Heart left ventricle (tissue), 16 donors: ENCODE results near the gene TAF1D. TPM values are rescaled to one million over a fixed set of nuclear protein-coding genes. Genes with fewer than 3 reads are reported as not detected.
"Not testable (repeated sequence)": the region's sequence is repeated elsewhere in the genome, so short reads cannot be mapped to it uniquely, and the experiment has no call there.

Experiments used
- ATAC-seq, 4 donors: fragments of 200-7000 bp; cut with Tn5 transposase; one replicate each; pipeline ENCODE4 v1.9.1; 2020 to 2022; ENCODE audit warnings: moderate library complexity in 4 of 4, mild to moderate bottlenecking in 3 of 4, moderate number of reproducible peaks in 1 of 4
- DNase-seq, 5 donors: peaks; one replicate each; pipeline ENCODE4 v3.0.0-alpha.2; 2020
- H3K27ac ChIP-seq, 12 donors: fragments of 200-600 bp; sonication (generic) in 4 of 12; one replicate each; pipeline versions ENCODE4 v1.5.0 to v1.8.0; 2016 to 2022; ENCODE audit warnings: mild to moderate bottlenecking in 2 of 12
- H3K27me3 ChIP-seq, 9 donors: fragments of 200-600 bp; sonication (generic) in 2 of 9; one replicate each; pipeline versions ENCODE4 v1.5.1 to v1.8.0; 2016 to 2022; ENCODE audit warnings: mild to moderate bottlenecking in 3 of 9
- H3K36me3 ChIP-seq, 9 donors: fragments of 200-600 bp; sonication (generic) in 2 of 9; one replicate each; pipeline versions ENCODE4 v1.5.0 to v1.8.0; 2018 to 2022; ENCODE audit warnings: mild to moderate bottlenecking in 2 of 9
- H3K4me1 ChIP-seq, 12 donors: fragments of 200-600 bp; sonication (generic) in 4 of 12; one replicate each; pipeline versions ENCODE4 v1.5.0 to v1.8.0; 2016 to 2022; ENCODE audit warnings: mild to moderate bottlenecking in 3 of 12
- H3K4me3 ChIP-seq, 12 donors: fragments of 200-600 bp; sonication (generic) in 4 of 12; one replicate each; pipeline versions ENCODE4 v1.5.0 to v1.8.0; 2017 to 2022; ENCODE audit warnings: mild to moderate bottlenecking in 9 of 12, moderate library complexity in 4 of 12
- H3K9me3 ChIP-seq, 12 donors: fragments of 200-600 bp; sonication (generic) in 4 of 12; one replicate each; pipeline versions ENCODE4 v1.5.0 to v1.8.0; 2016 to 2022; ENCODE audit warnings: mild to moderate bottlenecking in 1 of 12
- POLR2A ChIP-seq, 2 donors: fragments of 450-650 bp; IDR thresholded peaks; one replicate each; pipeline ENCODE4 v1.6.1; 2017; ENCODE audit warnings: antibody characterized with exemption in 2 of 2, mild to moderate bottlenecking in 2 of 2, moderate library complexity in 2 of 2
- WGBS, 4 donors: extraction: QIAGEN DNeasy Blood & Tissue Kit in 2 of 4; methylation state at CpG; one replicate each; pipeline versions ENCODE4 v1.1.5 to v1.1.7; 2013 to 2018; 5-methylcytosine and 5-hydroxymethylcytosine counted together
- intact Hi-C, 10 donors: fragments of 100-400 bp; cut with DNase I; formaldehyde crosslinking; loops; one replicate each; pipeline versions ENCODE4 v1.11.1 to v1.14.2; 2022
- polyA plus RNA-seq, 2 donors: library from polyadenylated mRNA; stranded (reverse); fragments of 200-250 nt; gene quantifications; one replicate each; pipeline ENCODE4 v1.2.3, GENCODE V29; 2013
- total RNA-seq, 9 donors: library from RNA; depleted of rRNA in 2 of 9; stranded (reverse); fragments of >200 nt in 2 of 9; fragmentation: NEBNext Ultra II Directional in 3 of 9; extraction: Animal tissue kit (Norgen Biotek cat#: 25700) in 3 of 9; gene quantifications; one replicate each; pipeline versions ENCODE4 v1.1.0 to v1.2.4, GENCODE V29; 2016 to 2023
- TF ChIP-seq, protein P1 (sequence below), 12 donors: fragments of 200-600 bp; sonication (generic) in 4 of 12; IDR thresholded peaks; one replicate each; pipeline versions ENCODE4 v1.5.0 to v1.8.0; 2018 to 2022; ENCODE audit warnings: antibody characterized with exemption in 12 of 12, mild to moderate bottlenecking in 5 of 12
- donor health status: ischemic (EF 13 %, LVEDD 7.1; RV severe dilation, severe dysfunction).
- donor health status: healthy with polysubstance abuse.
- donor health status: DM: no; HTN: yes; CAD: no.
- donor health status: DM: no; HTN: no; CAD: no.
- donor health status: ischemic (EF 25% LVEDD 6.9; RV normal size, moderate dysfunction).
- donor health status: ischemic (EF 25% LVEDD 5.7; RV mildly dilated, moderate dysfunction).
- donor health status: healthy.
- donor health status: DM: yes; HTN: yes; CAD: no.
- donor health status: ischemic (EF 35%, LVEDD 5.7; RV mildly dilated, moderate dysfunction).
- donor health status: nonischemic (EF 11% LVEDD 7.7; RV severe dilation, severe dysfunction).
- donor health status: DM: yes; HTN: yes; CAD: no.
- donor health status: PGD.
- donor health status: ischemic (EF 29% LVEDD 5.4; RV normal size, mild dysfunction).
- donor health status: nonischemic (EF 23%, LVEDD 6.1; RV moderate dilation, normal function).

The TAF1D gene
- total and polyA plus RNA-seq, 11 donors = 17.0 to 57.6 (median 36.8) TPM

DNA sequence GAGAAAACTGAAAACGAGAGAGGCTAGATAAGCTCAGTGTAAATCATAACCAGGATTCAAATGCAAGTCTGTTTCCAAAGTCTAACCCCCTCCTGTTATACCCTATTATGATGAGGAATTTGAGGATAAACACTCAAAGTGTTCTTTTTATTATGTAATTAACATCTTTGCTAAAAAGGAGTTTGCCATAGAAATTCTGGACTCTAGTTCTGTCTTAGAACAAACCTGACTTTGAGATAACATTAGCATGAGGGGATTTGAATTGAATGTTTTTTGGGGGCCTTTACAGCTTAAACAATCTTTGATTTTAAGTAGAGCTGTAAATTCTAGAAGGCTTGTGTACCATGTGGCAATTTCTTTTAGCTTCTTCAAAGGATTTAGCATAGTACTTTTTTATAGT, 9.7 kb upstream of the TAF1D start:
- DNase-seq (no peak), ATAC-seq (no peak)
- intact Hi-C loops = no loop called here
- TF ChIP-seq, protein P1, sequence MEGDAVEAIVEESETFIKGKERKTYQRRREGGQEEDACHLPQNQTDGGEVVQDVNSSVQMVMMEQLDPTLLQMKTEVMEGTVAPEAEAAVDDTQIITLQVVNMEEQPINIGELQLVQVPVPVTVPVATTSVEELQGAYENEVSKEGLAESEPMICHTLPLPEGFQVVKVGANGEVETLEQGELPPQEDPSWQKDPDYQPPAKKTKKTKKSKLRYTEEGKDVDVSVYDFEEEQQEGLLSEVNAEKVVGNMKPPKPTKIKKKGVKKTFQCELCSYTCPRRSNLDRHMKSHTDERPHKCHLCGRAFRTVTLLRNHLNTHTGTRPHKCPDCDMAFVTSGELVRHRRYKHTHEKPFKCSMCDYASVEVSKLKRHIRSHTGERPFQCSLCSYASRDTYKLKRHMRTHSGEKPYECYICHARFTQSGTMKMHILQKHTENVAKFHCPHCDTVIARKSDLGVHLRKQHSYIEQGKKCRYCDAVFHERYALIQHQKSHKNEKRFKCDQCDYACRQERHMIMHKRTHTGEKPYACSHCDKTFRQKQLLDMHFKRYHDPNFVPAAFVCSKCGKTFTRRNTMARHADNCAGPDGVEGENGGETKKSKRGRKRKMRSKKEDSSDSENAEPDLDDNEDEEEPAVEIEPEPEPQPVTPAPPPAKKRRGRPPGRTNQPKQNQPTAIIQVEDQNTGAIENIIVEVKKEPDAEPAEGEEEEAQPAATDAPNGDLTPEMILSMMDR (IDR thresholded peaks at IDR 0.05) = no peak
- no peak for TF ChIP-seq POLR2A (IDR thresholded peaks at IDR 0.05)
- no peaks in the 10 kb centered on the region for H3K9me3 ChIP-seq
- peaks cover 0 to 12% (median 4%) of the 10 kb centered on the region in 12 donors for H3K4me1 ChIP-seq
- H3K36me3 ChIP-seq = peaks cover 0 to 69% (median 34%) of the 10 kb centered on the region in 9 donors
- 78 to 94% (median 83%) methylated on average over 1 of the region's 1 CpG for WGBS, 4 donors
- no peak overlapping the region for H3K4me3 ChIP-seq
- no peaks in the 10 kb centered on the region for H3K27me3 ChIP-seq
- H3K27ac ChIP-seq = no peak overlapping the region

DNA sequence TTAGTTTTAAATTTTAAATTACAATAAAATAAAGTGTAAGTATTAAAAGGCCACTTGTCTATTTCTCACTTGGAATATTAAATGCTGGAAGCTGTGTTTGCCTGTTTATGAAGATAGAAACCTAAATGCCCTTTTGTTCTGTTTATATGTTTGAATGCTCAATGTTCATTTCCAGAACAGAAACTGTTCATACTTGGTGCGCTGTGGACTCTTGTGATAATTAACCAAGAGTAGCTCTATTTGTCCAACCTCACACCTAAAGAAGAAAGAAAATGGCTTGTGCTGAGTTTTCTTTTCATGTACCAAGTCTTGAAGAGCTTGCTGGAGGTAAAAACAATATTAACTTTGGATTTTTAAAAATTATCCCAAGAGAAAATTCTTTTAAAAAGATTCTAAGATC, 5.8 kb upstream of the TAF1D start:
- Histone ChIP-seq H3K4me1 (peaks cover 0 to 35% (median 15%) of the 10 kb centered on the region in 12 donors), H3K36me3 (peaks cover 0 to 39% (median 11%) of the 10 kb centered on the region in 9 donors), H3K27me3 (no peaks in the 10 kb centered on the region), H3K9me3 (no peaks in the 10 kb centered on the region), H3K27ac (no peak overlapping the region), H3K4me3 (no peak overlapping the region)
- intact Hi-C loops = no loop called here
- 89 to 95% (median 93%) methylated on average over 1 of the region's 1 CpG for WGBS, 4 donors
- DNase-seq = no peak
- no peak for ATAC-seq
- TF ChIP-seq POLR2A (IDR thresholded peaks at IDR 0.05) = no peak
- TF ChIP-seq, protein P1 (IDR thresholded peaks at IDR 0.05) = no peak

DNA sequence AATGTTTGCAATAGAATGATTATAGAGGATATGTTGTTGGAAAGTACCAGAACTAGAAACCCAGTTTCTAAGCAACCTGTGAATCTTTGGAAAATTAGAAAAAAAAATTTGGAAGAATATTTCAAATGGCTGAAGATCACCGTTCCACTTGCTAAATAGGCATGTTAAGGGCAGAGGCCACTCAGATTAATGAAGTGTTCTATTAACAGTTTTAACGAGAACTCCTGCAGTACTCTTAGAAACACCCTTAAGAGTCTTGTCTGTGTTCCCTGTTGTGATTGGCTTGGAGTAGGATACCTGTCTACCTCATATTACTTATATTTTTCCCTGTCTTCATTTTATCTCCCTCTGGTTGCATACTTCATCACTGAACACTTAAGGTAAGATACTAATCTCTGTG, 4.8 kb upstream of the TAF1D start:
- intact Hi-C loops = no loop called here
- WGBS, 4 donors = 52 to 63% (median 59%) methylated on average over 2 of the region's 2 CpGs
- peak overlapping the region in 1 of 12 donors; percentile 63 for H3K27ac ChIP-seq
- no peaks in the 10 kb centered on the region for H3K9me3 ChIP-seq
- H3K36me3 ChIP-seq = peaks cover 0 to 31% (median 11%) of the 10 kb centered on the region in 9 donors
- ATAC-seq (no peak), DNase-seq (no peak)
- H3K27me3 ChIP-seq = no peaks in the 10 kb centered on the region
- peaks cover 0 to 37% (median 16%) of the 10 kb centered on the region in 12 donors for H3K4me1 ChIP-seq
- no peak overlapping the region for H3K4me3 ChIP-seq
- TF ChIP-seq, protein P1 (IDR thresholded peaks at IDR 0.05) = no peak
- no peak for TF ChIP-seq POLR2A (IDR thresholded peaks at IDR 0.05)

DNA sequence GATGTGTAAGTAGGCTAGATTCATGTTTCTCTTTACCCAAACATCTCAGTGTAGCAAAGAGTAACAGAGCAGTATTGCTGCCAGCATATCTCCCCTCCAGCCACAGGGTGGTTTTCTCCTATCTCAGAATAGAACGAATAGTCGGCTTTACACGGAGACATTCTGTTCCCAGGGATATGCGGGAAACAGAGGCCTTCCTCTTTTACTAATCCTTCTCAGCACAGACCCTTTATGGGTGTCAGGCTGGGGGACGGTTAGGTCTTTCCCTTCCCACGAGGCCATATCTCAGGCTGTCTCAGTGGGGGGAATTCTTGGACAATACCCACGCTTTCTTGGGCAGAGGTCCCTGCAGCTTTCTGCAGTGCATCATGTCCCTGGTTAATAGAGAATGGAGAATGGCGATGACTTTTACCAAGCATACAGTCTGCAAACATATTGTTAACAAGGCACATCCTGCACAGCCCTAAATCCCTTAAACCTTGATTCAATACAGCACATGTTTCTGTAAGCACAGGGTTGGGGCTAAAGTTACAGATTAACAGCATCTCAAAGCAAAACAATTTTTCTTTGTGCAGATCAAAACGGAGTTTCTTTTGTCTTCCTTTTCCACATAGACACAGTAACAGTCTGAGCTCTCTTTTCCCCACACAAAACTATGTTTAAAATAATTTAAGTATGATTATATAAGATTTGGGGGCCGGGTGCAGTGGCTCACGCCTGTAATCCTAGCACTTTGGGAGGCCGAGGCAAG, 3.9 kb upstream of the TAF1D start:
- DNase-seq, H3K9me3 ChIP-seq, intact Hi-C loops, ATAC-seq, H3K27me3 ChIP-seq: not testable (repeated sequence)
- WGBS, 4 donors = 45 to 51% (median 49%) methylated on average over 12 of the region's 12 CpGs
- peaks cover 0 to 22% (median 7%) of the 10 kb centered on the region in 9 donors for H3K36me3 ChIP-seq
- H3K27ac ChIP-seq = peak overlapping the region in 10 of 12 donors; percentile 27 to 75 (median 54)
- H3K4me3 ChIP-seq = peak overlapping the region in 5 of 12 donors; percentile 7 to 20 (median 9)
- peaks cover 0 to 39% (median 18%) of the 10 kb centered on the region in 12 donors for H3K4me1 ChIP-seq
